ENCODE results near the gene FBXW2. TPM values are rescaled to one million over a fixed set of nuclear protein-coding genes. Genes with fewer than 3 reads are reported as not detected.

FBXW2 gene
- total RNA-seq, 1 donor from 2014 or later = 24.0 TPM

- no peak overlapping the region for H3K4me3 ChIP-seq (ENCODE audit: low read depth, low read length)
- TF ChIP-seq CTCF (conservative IDR thresholded peaks at IDR 0.05; ENCODE audit: low read depth, low read length) = no peak
- DNase-seq (ENCODE audit: low read depth) = no peak
Observed at GRCh38 chr9:120740132-120740531, 53.1 kb downstream of the FBXW2 start.

GRCh38 chr9:120737416-120738165 lies 55.6 kb downstream of the FBXW2 start:
- no peak for DNase-seq (ENCODE audit: low read depth)
- TF ChIP-seq CTCF (conservative IDR thresholded peaks at IDR 0.05; ENCODE audit: low read depth, low read length) = no peak
- no peak overlapping the region for H3K4me3 ChIP-seq (ENCODE audit: low read depth, low read length)

GRCh38 chr9:120736881-120737280 lies 56.3 kb downstream of the FBXW2 start:
- H3K4me3 ChIP-seq (ENCODE audit: low read depth, low read length) = no peak overlapping the region
- DNase-seq (ENCODE audit: low read depth) = no peak
- TF ChIP-seq CTCF (conservative IDR thresholded peaks at IDR 0.05; ENCODE audit: low read depth, low read length) = no peak

- no peak overlapping the region for H3K4me3 ChIP-seq (ENCODE audit: low read depth, low read length)
- no peak for TF ChIP-seq CTCF (conservative IDR thresholded peaks at IDR 0.05; ENCODE audit: low read depth, low read length)
- no peak for DNase-seq (ENCODE audit: low read depth)
Observed at GRCh38 chr9:120735415-120736126, 57.6 kb downstream of the FBXW2 start.

GRCh38 chr9:120734607-120735410 lies 58.4 kb downstream of the FBXW2 start:
- H3K4me3 ChIP-seq (ENCODE audit: low read depth, low read length) = no peak overlapping the region
- no peak for TF ChIP-seq CTCF (conservative IDR thresholded peaks at IDR 0.05; ENCODE audit: low read depth, low read length)
- no peak for DNase-seq (ENCODE audit: low read depth)

- no peak overlapping the region for H3K4me3 ChIP-seq (ENCODE audit: low read depth, low read length)
- TF ChIP-seq CTCF (conservative IDR thresholded peaks at IDR 0.05; ENCODE audit: low read depth, low read length) = no peak
- DNase-seq (ENCODE audit: low read depth) = peak; percentile 88
Observed at GRCh38 chr9:120733190-120733589, 60.0 kb downstream of the FBXW2 start.

All from epithelial cell of proximal tubule (primary cell).